Prostate gland (tissue), 2 donors: ENCODE data around the gene SAMD3. TPM values are rescaled to one million over a fixed set of nuclear protein-coding genes. Genes with fewer than 3 reads are reported as not detected.

Experiments
- DNase-seq: peaks from one replicate; pipeline ENCODE4 v3.0.0-alpha.2; 2019; ENCODE audit warnings: low spot score
- H3K27ac ChIP-seq, 2 donors: fragments of 200-600 bp; sonication (generic); 2 replicates each; pipeline ENCODE4 v1.5.1; 2017 to 2019
- H3K27me3 ChIP-seq: fragments of 200-600 bp; sonication (generic); replicated peaks from 2 replicates; pipeline ENCODE4 v1.5.1; 2019; ENCODE audit not compliant: insufficient read depth
- H3K36me3 ChIP-seq, 2 donors: fragments of 200-600 bp; sonication (generic); 1 replicate in 1 of 2; 2 replicates in 1 of 2; pipeline versions ENCODE4 v1.5.1 to v1.8.1; 2017 to 2019
- H3K4me1 ChIP-seq: fragments of 200-600 bp; sonication (generic); replicated peaks from 2 replicates; pipeline ENCODE4 v1.5.1; 2019
- H3K4me3 ChIP-seq, 2 donors: fragments of 200-600 bp; sonication (generic); 2 replicates each; pipeline ENCODE4 v1.5.1; 2017 to 2019
- H3K9me3 ChIP-seq: fragments of 200-600 bp; sonication (generic); 2 replicates; pipeline ENCODE4 v1.5.1; 2017
- CTCF ChIP-seq, 4 experiments: fragments of 200-600 bp in 2 of 4; fragments of 450-650 bp in 2 of 4; sonication (generic) in 2 of 4; IDR thresholded peaks; 1 replicate in 3 of 4; 2 replicates in 1 of 4; pipeline ENCODE4 v1.5.1; 2016 to 2019; ENCODE audit warnings: antibody characterized with exemption in 4 of 4, mild to moderate bottlenecking in 2 of 4, moderate library complexity in 2 of 4
- POLR2A ChIP-seq: fragments of 450-650 bp; IDR thresholded peaks from one replicate; pipeline ENCODE4 v1.6.1; 2016; ENCODE audit warnings: antibody characterized with exemption, mild to moderate bottlenecking
- POLR2AphosphoS5 ChIP-seq: sonication (generic); formaldehyde crosslinking; IDR thresholded peaks from one replicate; pipeline ENCODE4 v1.6.1; 2017; ENCODE audit warnings: antibody characterized with exemption
- WGBS: methylation state at CpG from one replicate; pipeline ENCODE4 v1.1.5; 2018; 5-methylcytosine and 5-hydroxymethylcytosine counted together
- intact Hi-C: fragments of 100-400 bp; cut with DNase I; formaldehyde crosslinking; loops from one replicate; pipeline ENCODE4 v1.14.2; 2022
- total RNA-seq, 2 donors: library from RNA; depleted of rRNA; stranded (reverse); fragments of >200 nt; gene quantifications; one replicate each; pipeline ENCODE4 v1.1.0, GENCODE V29; 2016

SAMD3 gene
- total RNA-seq, 2 donors from 2014 or later: 3.6 TPM; not detected in 1

DNA sequence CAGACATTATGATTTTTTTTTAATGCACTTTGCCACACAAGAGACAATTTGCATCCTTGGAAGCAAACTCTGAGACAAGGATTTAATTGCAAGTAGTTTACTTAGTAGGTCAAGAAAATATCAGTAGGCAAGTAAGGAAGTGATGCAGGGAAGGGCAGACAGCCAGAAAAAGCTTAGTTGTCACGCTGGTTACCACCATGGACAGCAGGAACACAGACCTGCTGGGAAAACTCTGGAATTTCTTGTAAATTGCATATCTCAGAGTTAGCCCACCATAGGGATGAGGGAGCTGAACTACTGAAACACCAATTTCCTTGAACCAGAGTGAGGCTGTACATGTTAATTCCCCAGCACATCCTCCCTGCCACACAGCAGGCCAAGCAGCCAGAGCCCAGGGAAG is 111.7 kb downstream of the SAMD3 start:
- no peak for DNase-seq
- H3K27ac ChIP-seq: no peak overlapping the region
- H3K36me3 ChIP-seq: no peaks in the 10 kb centered on the region
- intact Hi-C loops: no loop called here
- H3K27me3 ChIP-seq: no peaks in the 10 kb centered on the region
- no peak for TF ChIP-seq CTCF (IDR thresholded peaks at IDR 0.05)
- TF ChIP-seq POLR2AphosphoS5: no peak
- TF ChIP-seq POLR2A: no peak
- H3K4me1 ChIP-seq: no peaks in the 10 kb centered on the region
- H3K4me3 ChIP-seq: no peak overlapping the region
- 92% methylated on average over 1 of the region's 1 CpG for WGBS
- H3K9me3 ChIP-seq: no peaks in the 10 kb centered on the region

DNA sequence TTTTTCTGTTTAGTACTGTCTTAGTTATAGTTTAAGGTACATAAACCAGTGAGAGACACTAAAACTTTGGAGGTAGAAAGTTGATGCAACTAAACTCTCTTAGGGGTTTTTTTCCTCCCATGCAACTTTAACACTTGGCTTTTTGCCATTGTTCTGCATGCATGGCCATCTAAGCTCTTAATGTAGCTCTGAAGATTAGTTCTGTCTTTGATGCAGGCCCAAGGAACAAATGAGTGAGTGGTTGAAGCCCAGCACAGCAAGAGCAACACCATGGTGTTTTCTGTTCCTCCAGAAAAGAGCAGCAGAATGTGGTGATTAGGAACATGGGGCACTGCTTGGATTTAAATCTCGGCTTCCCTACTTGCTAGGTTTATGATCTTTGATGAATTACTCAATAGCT is 115.0 kb downstream of the SAMD3 start:
- Histone ChIP-seq H3K4me1 (no peaks in the 10 kb centered on the region), H3K27me3 (no peaks in the 10 kb centered on the region), H3K36me3 (no peaks in the 10 kb centered on the region), H3K9me3 (no peaks in the 10 kb centered on the region), H3K4me3 (no peak overlapping the region), H3K27ac (no peak overlapping the region)
- WGBS: 83% methylated on average over 1 of the region's 1 CpG
- DNase-seq: no peak
- TF ChIP-seq POLR2A: no peak
- TF ChIP-seq POLR2AphosphoS5: no peak
- TF ChIP-seq CTCF (IDR thresholded peaks at IDR 0.05): no peak
- intact Hi-C loops: no loop called here

DNA sequence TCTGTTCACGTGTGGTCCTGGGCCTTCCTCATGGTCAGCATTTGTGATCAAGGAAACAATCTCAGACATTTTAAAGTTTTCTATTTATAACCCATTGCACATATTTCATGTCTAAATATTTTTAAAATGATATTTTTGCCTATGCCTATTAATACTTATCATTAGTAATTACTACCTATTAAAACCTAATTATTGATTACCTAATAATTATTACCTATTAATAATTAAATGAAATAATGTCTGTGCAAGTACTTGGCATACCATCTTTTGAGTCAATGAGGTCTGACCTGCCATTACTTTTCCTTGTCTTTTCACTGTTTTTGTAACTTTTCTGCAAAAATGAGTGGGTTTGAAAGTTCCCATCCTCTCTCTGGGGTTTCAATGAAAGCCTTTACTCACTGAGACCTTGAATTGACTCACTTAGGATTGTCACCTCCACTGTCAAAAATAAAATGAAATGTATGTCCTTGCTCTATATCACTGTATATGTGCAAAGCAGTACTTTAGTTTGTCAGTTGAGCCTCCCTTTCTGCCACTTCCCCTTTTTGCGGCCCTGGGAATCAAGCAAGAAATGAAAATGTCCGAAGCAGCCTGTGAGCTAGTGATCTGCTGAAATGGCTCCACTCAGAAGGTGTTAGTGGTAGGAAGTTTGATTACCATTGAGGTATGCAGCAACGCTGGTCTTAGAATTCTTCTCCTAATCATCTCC is 116.6 kb downstream of the SAMD3 start:
- TF ChIP-seq CTCF (IDR thresholded peaks at IDR 0.05) (no peak), POLR2AphosphoS5 (no peak), POLR2A (no peak)
- DNase-seq: no peak
- Histone ChIP-seq H3K4me1 (no peaks in the 10 kb centered on the region), H3K27me3 (no peaks in the 10 kb centered on the region), H3K36me3 (no peaks in the 10 kb centered on the region), H3K9me3 (no peaks in the 10 kb centered on the region), H3K27ac (no peak overlapping the region), H3K4me3 (no peak overlapping the region)
- intact Hi-C loops: no loop called here
- 93% methylated on average over 4 of the region's 4 CpGs for WGBS

GRCh38 chr6:130099119-130099518 is 123.6 kb downstream of the SAMD3 start:
- Histone ChIP-seq H3K4me1 (no peaks in the 10 kb centered on the region), H3K27me3 (no peaks in the 10 kb centered on the region), H3K27ac (no peak overlapping the region), H3K36me3 (no peaks in the 10 kb centered on the region), H3K4me3 (no peak overlapping the region), H3K9me3 (no peaks in the 10 kb centered on the region)
- intact Hi-C loops: no loop called here
- TF ChIP-seq POLR2A: no peak
- TF ChIP-seq POLR2AphosphoS5: no peak
- TF ChIP-seq CTCF (IDR thresholded peaks at IDR 0.05): no peak
- DNase-seq: no peak
- 96% methylated on average over 3 of the region's 3 CpGs for WGBS

- 39% methylated on average over 4 of the region's 4 CpGs for WGBS
- TF ChIP-seq POLR2AphosphoS5 (no peak), CTCF (IDR thresholded peaks at IDR 0.05) (no peak), POLR2A (no peak)
- Histone ChIP-seq H3K4me1 (no peaks in the 10 kb centered on the region), H3K27ac (no peak overlapping the region), H3K4me3 (no peak overlapping the region), H3K9me3 (no peaks in the 10 kb centered on the region), H3K27me3 (no peaks in the 10 kb centered on the region), H3K36me3 (no peaks in the 10 kb centered on the region)
- intact Hi-C loops: no loop called here
- no peak for DNase-seq
Measured at GRCh38 chr6:130098317-130098716, 124.4 kb downstream of the SAMD3 start.
